ENCODE data around the gene NTRK1.

The NTRK1 gene

GRCh38 chr1:156857532-156857931 is 3.1 kb upstream of the NTRK1 start:
- DNase-seq (ENCODE audit: low spot score), result no peak

GRCh38 chr1:156858555-156858956 is 2.1 kb upstream of the NTRK1 start:
- no peak for DNase-seq (ENCODE audit: low spot score)

GRCh38 chr1:156858959-156859522 is 1.6 kb upstream of the NTRK1 start, which contains the start of gene INSRR:
Gene INSRR, minus strand, starts transcription at chr1:156859117. Its CDS starts 496 bp downstream, at chr1:156858621.
- DNase-seq (ENCODE audit: low spot score), result no peak

GRCh38 chr1:156859523-156860112 is 1.0 kb upstream of the NTRK1 start:
- peak; percentile 22 for DNase-seq (ENCODE audit: low spot score)

GRCh38 chr1:156860113-156860627 is 495 bp upstream of the NTRK1 start:
- DNase-seq (ENCODE audit: low spot score), result peak; percentile 30

GRCh38 chr1:156862584-156862983 is 1.9 kb downstream of the NTRK1 start:
- DNase-seq (ENCODE audit: low spot score), result no peak

GRCh38 chr1:156862997-156863599 is 2.4 kb downstream of the NTRK1 start:
- DNase-seq (ENCODE audit: low spot score), result no peak

- no peak for DNase-seq (ENCODE audit: low spot score)
Measured at GRCh38 chr1:156863631-156864030, 3.0 kb downstream of the NTRK1 start.

- no peak for DNase-seq (ENCODE audit: low spot score)
Measured at GRCh38 chr1:156864796-156865195, 4.1 kb downstream of the NTRK1 start.

- no peak for DNase-seq (ENCODE audit: low spot score)
Measured at GRCh38 chr1:156865258-156865657, 4.6 kb downstream of the NTRK1 start.

- no peak for DNase-seq (ENCODE audit: low spot score)
Measured at GRCh38 chr1:156865865-156866248, 5.2 kb downstream of the NTRK1 start.

GRCh38 chr1:156866249-156866909 is 5.7 kb downstream of the NTRK1 start:
- no peak for DNase-seq (ENCODE audit: low spot score)

- no peak for DNase-seq (ENCODE audit: low spot score)
Measured at GRCh38 chr1:156868341-156868740, 7.7 kb downstream of the NTRK1 start.

- no peak for DNase-seq (ENCODE audit: low spot score)
Measured at GRCh38 chr1:156869455-156869854, 8.8 kb downstream of the NTRK1 start.

- DNase-seq (ENCODE audit: low spot score), result no peak
Measured at GRCh38 chr1:156873659-156874058, 13.0 kb downstream of the NTRK1 start.

- DNase-seq (ENCODE audit: low spot score), result no peak
Measured at GRCh38 chr1:156874142-156874541, 13.5 kb downstream of the NTRK1 start.

- DNase-seq (ENCODE audit: low spot score), result no peak
Measured at GRCh38 chr1:156874572-156875340, 14.1 kb downstream of the NTRK1 start.

- DNase-seq (ENCODE audit: low spot score), result no peak
Measured at GRCh38 chr1:156875341-156875615, 14.6 kb downstream of the NTRK1 start.

- DNase-seq (ENCODE audit: low spot score), result no peak
Measured at GRCh38 chr1:156876281-156876680, 15.6 kb downstream of the NTRK1 start.

GRCh38 chr1:156877433-156878170 is 16.9 kb downstream of the NTRK1 start:
- no peak for DNase-seq (ENCODE audit: low spot score)

GRCh38 chr1:156879876-156880275 is 19.2 kb downstream of the NTRK1 start:
- DNase-seq (ENCODE audit: low spot score), result no peak

GRCh38 chr1:156880473-156880872 is 19.8 kb downstream of the NTRK1 start:
- DNase-seq (ENCODE audit: low spot score), result no peak
